PFSK-1 (cell line): ENCODE results near the gene NOD2.

Source experiments
- FOXP2 ChIP-seq: optimal IDR thresholded peaks from 2 replicates; pipeline ENCODE3; 2011; ENCODE audit warnings: borderline replicate concordance, control low read depth, inconsistent platforms; ENCODE audit not compliant: insufficient read depth; ENCODE audit errors: extremely low read length, extremely low read depth
- POLR2AphosphoS5 ChIP-seq: IDR thresholded peaks from 2 replicates; pipeline ENCODE4 v1.6.1; 2012; ENCODE audit warnings: low read depth, mild to moderate bottlenecking, control low read depth, low read length, moderate library complexity
- SIN3A ChIP-seq: IDR thresholded peaks from 2 replicates; pipeline ENCODE4 v1.6.1; 2012; ENCODE audit warnings: mild to moderate bottlenecking, low read length, moderate library complexity, borderline replicate concordance; ENCODE audit not compliant: insufficient read depth
- TAF1 ChIP-seq: IDR thresholded peaks from 2 replicates; pipeline ENCODE4 v1.6.1; 2012; ENCODE audit warnings: low read length, control low read depth, borderline replicate concordance; ENCODE audit not compliant: insufficient read depth
- TF ChIP-seq, protein P1 (sequence below), 2 experiments: IDR thresholded peaks; 2 replicates each; pipeline versions ENCODE4 v1.6.1 to v1.8.0; 2011 to 2012; ENCODE audit warnings: low read depth in 2 of 2, low read length in 2 of 2, control low read depth in 1 of 2, inconsistent platforms in 1 of 2, mild to moderate bottlenecking in 1 of 2, moderate library complexity in 1 of 2; ENCODE audit not compliant: insufficient read depth in 1 of 2

The NOD2 gene

GRCh38 chr16:50774405-50774804, 81.0 kb downstream of the NOD2 start:
- TF ChIP-seq POLR2AphosphoS5 = no peak
- TF ChIP-seq FOXP2 = no peak
- TF ChIP-seq TAF1 = no peak
- TF ChIP-seq, protein P1, sequence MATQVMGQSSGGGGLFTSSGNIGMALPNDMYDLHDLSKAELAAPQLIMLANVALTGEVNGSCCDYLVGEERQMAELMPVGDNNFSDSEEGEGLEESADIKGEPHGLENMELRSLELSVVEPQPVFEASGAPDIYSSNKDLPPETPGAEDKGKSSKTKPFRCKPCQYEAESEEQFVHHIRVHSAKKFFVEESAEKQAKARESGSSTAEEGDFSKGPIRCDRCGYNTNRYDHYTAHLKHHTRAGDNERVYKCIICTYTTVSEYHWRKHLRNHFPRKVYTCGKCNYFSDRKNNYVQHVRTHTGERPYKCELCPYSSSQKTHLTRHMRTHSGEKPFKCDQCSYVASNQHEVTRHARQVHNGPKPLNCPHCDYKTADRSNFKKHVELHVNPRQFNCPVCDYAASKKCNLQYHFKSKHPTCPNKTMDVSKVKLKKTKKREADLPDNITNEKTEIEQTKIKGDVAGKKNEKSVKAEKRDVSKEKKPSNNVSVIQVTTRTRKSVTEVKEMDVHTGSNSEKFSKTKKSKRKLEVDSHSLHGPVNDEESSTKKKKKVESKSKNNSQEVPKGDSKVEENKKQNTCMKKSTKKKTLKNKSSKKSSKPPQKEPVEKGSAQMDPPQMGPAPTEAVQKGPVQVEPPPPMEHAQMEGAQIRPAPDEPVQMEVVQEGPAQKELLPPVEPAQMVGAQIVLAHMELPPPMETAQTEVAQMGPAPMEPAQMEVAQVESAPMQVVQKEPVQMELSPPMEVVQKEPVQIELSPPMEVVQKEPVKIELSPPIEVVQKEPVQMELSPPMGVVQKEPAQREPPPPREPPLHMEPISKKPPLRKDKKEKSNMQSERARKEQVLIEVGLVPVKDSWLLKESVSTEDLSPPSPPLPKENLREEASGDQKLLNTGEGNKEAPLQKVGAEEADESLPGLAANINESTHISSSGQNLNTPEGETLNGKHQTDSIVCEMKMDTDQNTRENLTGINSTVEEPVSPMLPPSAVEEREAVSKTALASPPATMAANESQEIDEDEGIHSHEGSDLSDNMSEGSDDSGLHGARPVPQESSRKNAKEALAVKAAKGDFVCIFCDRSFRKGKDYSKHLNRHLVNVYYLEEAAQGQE (IDR thresholded peaks at IDR 0.05; ENCODE audit: insufficient read depth in 1 of 2, low read depth in 2 of 2, low read length in 2 of 2) = no peak
- TF ChIP-seq SIN3A = no peak

- TF ChIP-seq TAF1 (no peak), POLR2AphosphoS5 (no peak), SIN3A (no peak), FOXP2 (no peak)
- TF ChIP-seq, protein P1 (IDR thresholded peaks at IDR 0.05; ENCODE audit: insufficient read depth in 1 of 2, low read depth in 2 of 2, low read length in 2 of 2) = no peak
These were observed 81.6 kb downstream of the NOD2 start for GRCh38 chr16:50774960-50775359.

- TF ChIP-seq TAF1 (no peak), POLR2AphosphoS5 (no peak), SIN3A (no peak), FOXP2 (no peak)
- TF ChIP-seq, protein P1 (IDR thresholded peaks at IDR 0.05; ENCODE audit: insufficient read depth in 1 of 2, low read depth in 2 of 2, low read length in 2 of 2) = no peak
These were observed 82.6 kb downstream of the NOD2 start for GRCh38 chr16:50776037-50776436.

DNA sequence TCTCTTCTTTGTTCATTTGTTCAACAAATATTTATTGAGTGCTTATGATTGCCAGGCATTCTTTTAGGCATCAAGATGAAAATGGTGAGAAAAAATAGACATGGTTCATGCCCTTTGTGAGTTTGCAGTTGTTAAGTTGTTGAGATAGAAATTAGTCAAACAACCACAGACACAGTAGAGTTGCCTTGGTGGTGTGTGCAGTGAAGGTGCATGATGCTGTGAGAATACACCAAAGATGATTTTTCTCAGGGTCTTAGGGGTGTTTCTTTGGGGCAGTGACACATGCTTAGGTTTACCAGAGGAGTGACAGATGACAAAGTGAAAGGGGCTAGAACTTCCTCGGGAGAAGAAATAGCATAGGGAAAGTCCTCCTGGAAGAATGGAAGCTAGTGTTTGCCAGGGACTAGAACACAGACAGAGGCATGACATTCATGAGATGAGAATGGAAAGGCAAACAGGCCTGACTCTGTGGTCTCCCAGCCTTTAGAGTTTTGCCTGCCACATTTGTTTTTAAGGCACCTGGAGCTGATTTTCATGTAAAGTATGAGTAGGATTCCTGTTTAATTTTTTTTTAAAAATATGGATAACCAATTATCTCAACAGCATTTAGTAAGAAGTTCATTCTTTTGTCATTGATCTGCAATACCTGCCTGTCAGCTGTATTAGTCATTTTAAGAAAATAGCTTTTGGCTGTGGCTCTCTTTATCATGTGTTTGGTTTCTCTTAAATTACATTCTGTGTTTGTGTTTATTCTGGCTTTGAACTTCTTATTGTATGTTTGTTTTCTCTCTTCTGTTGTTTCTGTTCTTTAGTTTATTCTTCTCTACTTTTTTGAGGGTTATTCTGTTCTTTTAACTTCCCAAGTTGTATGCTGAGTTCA, 85.1 kb downstream of the NOD2 start:
- TF ChIP-seq FOXP2 = no peak
- no peak for TF ChIP-seq TAF1
- TF ChIP-seq, protein P1 (IDR thresholded peaks at IDR 0.05; ENCODE audit: insufficient read depth in 1 of 2, low read depth in 2 of 2, low read length in 2 of 2) = no peak
- no peak for TF ChIP-seq POLR2AphosphoS5
- TF ChIP-seq SIN3A = no peak
